Upper lobe of left lung (tissue), 6 donors: ENCODE results near the gene EIF4E1B. TPM values are rescaled to one million over a fixed set of nuclear protein-coding genes. Genes with fewer than 3 reads are reported as not detected.

ENCODE experiments used
- ATAC-seq, 2 donors: fragments of 200-7000 bp; cut with Tn5 transposase; one replicate each; pipeline ENCODE4 v1.9.1; 2022; ENCODE audit warnings: mild to moderate bottlenecking in 2 of 2, moderate library complexity in 2 of 2; ENCODE audit not compliant: low FRiP score in 2 of 2
- DNase-seq, 2 donors: peaks; one replicate each; pipeline ENCODE4 v3.0.0-alpha.2; 2019 to 2020
- H3K27ac ChIP-seq, 4 donors: fragments of 200-600 bp; sonication (generic); one replicate each; pipeline ENCODE4 v1.5.1; 2016 to 2019
- H3K27me3 ChIP-seq, 4 donors: fragments of 200-600 bp; sonication (generic); one replicate each; pipeline ENCODE4 v1.5.1; 2017 to 2019
- H3K36me3 ChIP-seq, 4 donors: fragments of 200-600 bp; sonication (generic); one replicate each; pipeline ENCODE4 v1.5.1; 2016 to 2019
- H3K4me1 ChIP-seq, 4 donors: fragments of 200-600 bp; sonication (generic); one replicate each; pipeline ENCODE4 v1.5.1; 2018 to 2019
- H3K4me3 ChIP-seq, 4 donors: fragments of 200-600 bp; sonication (generic); one replicate each; pipeline ENCODE4 v1.5.1; 2017 to 2019; ENCODE audit warnings: mild to moderate bottlenecking in 2 of 4, moderate library complexity in 1 of 4
- H3K9me3 ChIP-seq, 4 donors: fragments of 200-600 bp; sonication (generic); one replicate each; pipeline ENCODE4 v1.5.1; 2018 to 2019
- CTCF ChIP-seq, 6 experiments: fragments of 450-650 bp in 4 of 6; fragments of 200-600 bp in 2 of 6; sonication (generic) in 2 of 6; IDR thresholded peaks; one replicate each; pipeline ENCODE4 v1.5.1; 2016 to 2019; ENCODE audit warnings: antibody characterized with exemption in 6 of 6
- EP300 ChIP-seq, 4 donors: sonication (generic); formaldehyde crosslinking; IDR thresholded peaks; one replicate each; pipeline ENCODE4 v1.5.1; 2017; ENCODE audit warnings: antibody characterized with exemption in 4 of 4, control low read depth in 2 of 4
- POLR2A ChIP-seq, 4 donors: fragments of 450-650 bp; IDR thresholded peaks; one replicate each; pipeline ENCODE4 v1.5.1; 2016 to 2017; ENCODE audit warnings: antibody characterized with exemption in 4 of 4, mild to moderate bottlenecking in 2 of 4
- POLR2AphosphoS5 ChIP-seq, 2 donors: sonication (generic); formaldehyde crosslinking; IDR thresholded peaks; one replicate each; pipeline ENCODE4 v1.5.1; 2017; ENCODE audit warnings: antibody characterized with exemption in 2 of 2
- WGBS, 2 donors: methylation state at CpG; one replicate each; pipeline ENCODE4 v1.1.5; 2017 to 2018; 5-methylcytosine and 5-hydroxymethylcytosine counted together
- total RNA-seq, 6 donors: library from RNA; depleted of rRNA in 4 of 6; stranded (reverse); fragments of >200 nt in 4 of 6; gene quantifications; one replicate each; pipeline versions ENCODE4 v1.1.0 to v1.2.1, GENCODE V29; 2016 to 2021
- donor health status: DM: no; HTN: no; CAD: no; lungs with moderate emphysema.
- donor health status: DM: no; HTN: yes; CAD: no; lungs with severe emphysema.

Gene EIF4E1B
- total RNA-seq, 6 donors from 2014 or later: not detected

- peak in 1 of 6 experiments; percentile 1 for TF ChIP-seq CTCF (IDR thresholded peaks at IDR 0.05)
- TF ChIP-seq POLR2AphosphoS5 (IDR thresholded peaks at IDR 0.05): no peak
- H3K4me1 ChIP-seq: peaks cover 16 to 22% (median 18%) of the 10 kb centered on the region in 4 donors
- 9 to 36% methylated on average over 6 to 32 of the region's 59 CpGs for WGBS, 2 donors
- peaks cover 0 to 43% (median 30%) of the 10 kb centered on the region in 4 donors for H3K27me3 ChIP-seq
- peak overlapping the region in 2 of 4 donors; percentile 6 to 9 for H3K4me3 ChIP-seq
- ATAC-seq (no peak), DNase-seq (peak in 1 of 2 donors; percentile 78)
- no peaks in the 10 kb centered on the region for H3K36me3 ChIP-seq
- no peaks in the 10 kb centered on the region for H3K9me3 ChIP-seq
- no peak overlapping the region for H3K27ac ChIP-seq
Observed at GRCh38 chr5:176619569-176620332, 10.7 kb upstream of the EIF4E1B start.

- peaks cover 0 to 43% (median 30%) of the 10 kb centered on the region in 4 donors for H3K27me3 ChIP-seq
- H3K4me1 ChIP-seq: peaks cover 16 to 22% (median 18%) of the 10 kb centered on the region in 4 donors
- DNase-seq (no peak), ATAC-seq (peak in 1 of 2 donors; percentile 46)
- no peak overlapping the region for H3K27ac ChIP-seq
- 3 to 8% methylated on average over 30 to 32 of the region's 32 CpGs for WGBS, 2 donors
- H3K4me3 ChIP-seq: peak overlapping the region in 1 of 4 donors; percentile 9
- no peaks in the 10 kb centered on the region for H3K36me3 ChIP-seq
- no peaks in the 10 kb centered on the region for H3K9me3 ChIP-seq
- TF ChIP-seq EP300 (IDR thresholded peaks at IDR 0.05) (no peak), POLR2A (IDR thresholded peaks at IDR 0.05) (no peak), CTCF (IDR thresholded peaks at IDR 0.05) (no peak), POLR2AphosphoS5 (IDR thresholded peaks at IDR 0.05) (no peak)
Observed at GRCh38 chr5:176620333-176620981, 10.0 kb upstream of the EIF4E1B start.

- H3K36me3 ChIP-seq: no peaks in the 10 kb centered on the region
- ATAC-seq: no peak
- H3K4me1 ChIP-seq: peaks cover 16 to 22% (median 18%) of the 10 kb centered on the region in 4 donors
- TF ChIP-seq POLR2A (IDR thresholded peaks at IDR 0.05) (no peak), CTCF (IDR thresholded peaks at IDR 0.05) (no peak), POLR2AphosphoS5 (IDR thresholded peaks at IDR 0.05) (no peak), EP300 (IDR thresholded peaks at IDR 0.05) (no peak)
- no peak overlapping the region for H3K4me3 ChIP-seq
- no peak overlapping the region for H3K27ac ChIP-seq
- 55 to 60% methylated on average over 1 to 13 of the region's 13 CpGs for WGBS, 2 donors
- no peak for DNase-seq
- H3K9me3 ChIP-seq: no peaks in the 10 kb centered on the region
- peaks cover 0 to 52% (median 31%) of the 10 kb centered on the region in 4 donors for H3K27me3 ChIP-seq
Observed at GRCh38 chr5:176621661-176622079, 8.8 kb upstream of the EIF4E1B start.

- H3K9me3 ChIP-seq: no peaks in the 10 kb centered on the region
- no peak overlapping the region for H3K27ac ChIP-seq
- ATAC-seq: no peak
- H3K4me1 ChIP-seq: peaks cover 14 to 17% (median 15%) of the 10 kb centered on the region in 4 donors
- DNase-seq: no peak
- 71 to 72% methylated on average over 4 of the region's 4 CpGs for WGBS, 2 donors
- H3K36me3 ChIP-seq: no peaks in the 10 kb centered on the region
- H3K27me3 ChIP-seq: peaks cover 0 to 51% (median 30%) of the 10 kb centered on the region in 4 donors
- H3K4me3 ChIP-seq: no peak overlapping the region
- TF ChIP-seq CTCF (IDR thresholded peaks at IDR 0.05) (no peak), POLR2AphosphoS5 (IDR thresholded peaks at IDR 0.05) (no peak), POLR2A (IDR thresholded peaks at IDR 0.05) (no peak), EP300 (IDR thresholded peaks at IDR 0.05) (no peak)
Observed at GRCh38 chr5:176624142-176624541, 6.3 kb upstream of the EIF4E1B start.
